B cell (primary cell): ENCODE results near the gene CCDC24. TPM values are rescaled to one million over a fixed set of nuclear protein-coding genes. Genes with fewer than 3 reads are reported as not detected.

ENCODE experiments used
- ATAC-seq: fragments of 200-7000 bp; cut with Tn5 transposase; one replicate; pipeline ENCODE4 v1.10.0; 2021; ENCODE audit warnings: low read depth, mild to moderate bottlenecking, moderate number of reproducible peaks, moderate library complexity
- CTCF ChIA-PET: fragments of 350-600 bp; sonication (Branson Sonifier 250); formaldehyde crosslinking; loops from one replicate; lab custom pipeline; 2021; ENCODE audit warnings: antibody characterized with exemption, inconsistent platforms; lab: Charles Lee
- POLR2A ChIA-PET: fragments of 350-600 bp; sonication (Branson Sonifier 250); formaldehyde crosslinking; loops from one replicate; lab custom pipeline; 2021; ENCODE audit warnings: antibody characterized with exemption; lab: Charles Lee
- DNase-seq: peaks from one replicate; pipeline ENCODE4 v3.0.0; 2013
- H2AFZ ChIP-seq: 2 replicates; pipeline ENCODE4 v1.6.1; 2012; ENCODE audit warnings: mild to moderate bottlenecking, low read depth, low read length; ENCODE audit not compliant: insufficient read depth, poor library complexity, severe bottlenecking
- H3K27ac ChIP-seq, 2 donors: 1 replicate in 1 of 2; 2 replicates in 1 of 2; pipeline ENCODE4 v1.5.1; 2012 to 2013; ENCODE audit warnings: low read length in 2 of 2, mild to moderate bottlenecking in 2 of 2, moderate library complexity in 1 of 2
- H3K27me3 ChIP-seq, 4 experiments: fragments of 200-600 bp in 1 of 4; sonication (generic) in 1 of 4; replicated peaks in 1 of 4; 1 replicate in 2 of 4; 2 replicates in 2 of 4; pipeline versions ENCODE4 v1.6.1 to v1.7.0; 2013 to 2016; ENCODE audit warnings: low read length in 3 of 4, mild to moderate bottlenecking in 2 of 4, mixed read lengths in 1 of 4, moderate library complexity in 1 of 4; ENCODE audit not compliant: insufficient read depth in 4 of 4, control insufficient read depth in 3 of 4; ENCODE audit errors: control extremely low read depth in 1 of 4
- H3K36me3 ChIP-seq, 2 experiments: replicated peaks in 1 of 2; 1 replicate in 1 of 2; 2 replicates in 1 of 2; pipeline versions ENCODE4 v1.6.1 to v1.7.1; 2013; ENCODE audit warnings: low read length in 1 of 2; ENCODE audit not compliant: insufficient read depth in 2 of 2, control insufficient read depth in 1 of 2; ENCODE audit errors: control extremely low read depth in 1 of 2, extremely low read depth in 1 of 2
- H3K4me1 ChIP-seq, 2 donors: fragments of 200-600 bp in 1 of 2; sonication (generic) in 1 of 2; 1 replicate in 1 of 2; 2 replicates in 1 of 2; pipeline versions ENCODE4 v1.5.1 to v1.6.1; 2013 to 2017; ENCODE audit warnings: low read length in 2 of 2; ENCODE audit not compliant: control insufficient read depth in 2 of 2, insufficient read depth in 2 of 2
- H3K4me2 ChIP-seq: replicated peaks from 2 replicates; pipeline ENCODE3; 2012; ENCODE audit warnings: mild to moderate bottlenecking, low read depth, low read length; ENCODE audit not compliant: poor library complexity, severe bottlenecking
- H3K4me3 ChIP-seq, 5 experiments: fragments of 200-600 bp in 1 of 5; sonication (generic) in 1 of 5; 1 replicate in 3 of 5; 2 replicates in 2 of 5; pipeline versions ENCODE4 v1.5.1 to v1.7.0; 2011 to 2016; ENCODE audit warnings: low read length in 4 of 5, mild to moderate bottlenecking in 4 of 5, low read depth in 2 of 5, control low read depth in 1 of 5, moderate library complexity in 1 of 5; ENCODE audit not compliant: insufficient read depth in 1 of 5; ENCODE audit errors: control extremely low read depth in 1 of 5, extremely low read depth in 1 of 5
- H3K79me2 ChIP-seq: fragments of 200-600 bp; sonication (generic); one replicate; pipeline ENCODE4 v1.6.0; 2016; ENCODE audit warnings: low read length; ENCODE audit not compliant: control insufficient read depth, insufficient read depth
- H3K9ac ChIP-seq: fragments of 200-600 bp; sonication (generic); 2 replicates; pipeline ENCODE4 v1.6.1; 2017; ENCODE audit warnings: mild to moderate bottlenecking, low read length, moderate library complexity
- H3K9me3 ChIP-seq, 3 donors: one replicate each; pipeline versions ENCODE4 v1.6.1 to v1.7.1; 2013; ENCODE audit warnings: low read length in 2 of 3; ENCODE audit not compliant: control insufficient read depth in 2 of 3, insufficient read depth in 1 of 3; ENCODE audit errors: control extremely low read depth in 1 of 3
- H4K20me1 ChIP-seq: 2 replicates; pipeline ENCODE4 v1.6.0; 2012; ENCODE audit warnings: mild to moderate bottlenecking, low read length; ENCODE audit not compliant: insufficient read depth, control insufficient read depth, poor library complexity, severe bottlenecking
- H3K27ac Mint-ChIP-seq: one replicate; pipeline ENCODE4 v1.8.0; 2021; ENCODE audit warnings: mixed read lengths
- H3K27me3 Mint-ChIP-seq: one replicate; pipeline ENCODE4 v1.8.0; 2021; ENCODE audit warnings: mixed read lengths
- H3K4me1 Mint-ChIP-seq: one replicate; pipeline ENCODE4 v1.8.0; 2021; ENCODE audit warnings: mixed read lengths
- H3K4me3 Mint-ChIP-seq: one replicate; pipeline ENCODE4 v1.8.0; 2021; ENCODE audit warnings: mixed read lengths
- H3K9me3 Mint-ChIP-seq: one replicate; pipeline ENCODE4 v1.8.0; 2022; ENCODE audit warnings: mixed read lengths; ENCODE audit not compliant: insufficient read depth
- EZH2 ChIP-seq: IDR thresholded peaks from 2 replicates; pipeline ENCODE4 v1.6.1; 2012; ENCODE audit warnings: borderline replicate concordance, low read depth, mild to moderate bottlenecking, moderate library complexity, low read length; ENCODE audit not compliant: insufficient read depth, poor library complexity, severe bottlenecking
- WGBS: methylation state at CpG from one replicate; pipeline ENCODE4 v1.1.5; 2013; ENCODE audit warnings: missing lambda C conversion rate; ENCODE audit not compliant: insufficient coverage; 5-methylcytosine and 5-hydroxymethylcytosine counted together
- intact Hi-C: fragments of 100-400 bp; cut with micrococcal nuclease; formaldehyde crosslinking; loops from one replicate; pipeline ENCODE4 v1.10.0; 2022
- polyA plus RNA-seq: library from polyadenylated mRNA; depleted of rRNA; stranded (reverse); fragments of >200 nt; gene quantifications from 2 replicates; pipeline ENCODE4 v1.2.3, GENCODE V29; 2012
- total RNA-seq, 2 donors: library from RNA; stranded (reverse); fragments of 120-200 nt in 1 of 2; gene quantifications; 1 replicate in 1 of 2; 2 replicates in 1 of 2; pipeline versions ENCODE4 v1.2.3 to v1.2.4, GENCODE V29; 2013 to 2022
- TF ChIP-seq, protein P1 (sequence below): fragments of 200-600 bp; IDR thresholded peaks from one replicate; pipeline ENCODE4 v1.8.0; 2022; ENCODE audit warnings: antibody characterized with exemption, mild to moderate bottlenecking

Gene CCDC24
- total and polyA plus RNA-seq, 2 donors (not counting 1 experiment from before 2014, with no cell fraction given), result 10.1 to 18.4 TPM

DNA sequence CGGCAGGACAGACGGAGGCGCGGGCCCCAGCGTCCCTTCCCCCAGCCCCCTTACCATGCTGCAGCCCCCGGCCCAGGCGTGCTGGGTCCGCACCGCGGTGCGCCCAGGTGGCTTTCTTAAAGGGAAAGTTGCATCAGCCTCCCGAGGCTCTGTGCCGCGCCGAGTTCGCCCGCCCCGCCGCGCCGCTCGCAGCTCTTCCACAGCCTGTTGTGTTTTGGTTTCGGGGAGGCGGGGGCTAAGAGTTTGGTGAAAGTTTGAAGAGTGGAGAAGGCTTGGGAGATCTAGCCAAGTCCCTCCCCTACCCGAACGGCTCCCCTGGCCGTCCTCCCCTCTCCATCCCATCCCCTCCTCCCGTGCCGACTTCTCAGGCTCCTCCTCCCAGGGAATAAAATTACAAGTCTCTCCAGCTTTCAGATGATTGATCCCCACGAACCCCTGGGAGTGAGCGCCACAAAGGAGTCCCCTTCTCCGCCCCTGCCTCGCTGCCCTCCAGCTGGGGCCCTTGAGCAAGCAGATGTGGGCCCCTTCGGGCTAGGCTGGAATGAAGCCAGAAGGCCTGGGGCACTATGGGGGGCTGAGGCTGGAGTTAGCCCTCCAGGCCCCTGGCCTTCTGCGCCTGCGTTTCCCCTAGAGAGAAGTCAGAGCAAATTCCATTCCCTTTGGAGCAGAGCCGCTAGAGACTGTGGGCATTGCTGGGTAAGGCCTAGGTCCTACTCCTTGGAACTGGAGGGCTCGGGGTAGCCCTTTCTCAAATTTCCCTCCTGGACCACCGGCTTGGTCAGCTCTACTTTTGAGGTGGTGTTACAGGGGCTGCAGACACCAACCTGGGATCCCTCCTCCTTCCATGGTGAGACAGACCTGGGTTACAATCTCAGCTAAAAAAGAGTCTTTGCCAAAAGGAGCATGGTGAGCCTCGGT lies 40.1 kb downstream of the CCDC24 start, which contains the start of gene SLC6A9:
Gene SLC6A9 (minus strand): TSS at position 211 of the 918 bp plus-strand sequence. CDS start 7,185 bp downstream, outside the sequence.
- H3K27ac Mint-ChIP-seq, result peak within 1 kb of the TSS; percentile 79
- DNase-seq, result peak; percentile 67
- POLR2A ChIA-PET, result interaction anchor here (0.6 to 0.7 kb wide), 4 partner anchors 26 to 324 kb away, joined by 3 to 5 read pairs (median 3); partner anchors contain the start of gene ERI3
- CTCF ChIA-PET, result interaction anchor here (0.6 to 17.1 kb wide), 7 partner anchors 11 to 267 kb away, joined by 3 to 227 read pairs (median 4); no protein-coding TSS in a partner anchor
- Histone ChIP-seq H3K4me1 (peaks cover 6 to 18% of the 10 kb centered on the region in 2 donors), H3K27me3 (peaks cover 0 to 4% (median 0%) of the 10 kb centered on the region in 4 experiments), H3K36me3 (no peaks in the 10 kb centered on the region), H3K79me2 (no peaks in the 10 kb centered on the region), H4K20me1 (no peaks in the 10 kb centered on the region), H2AFZ (peak within 1 kb of the TSS; percentile 100), H3K27ac (no peak within 1 kb of the TSS), H3K9ac (peak within 1 kb of the TSS; percentile 87), H3K9me3 (no peaks in the 10 kb centered on the region), H3K4me3 (peak within 1 kb of the TSS; percentile 19 to 87 (median 81)), H3K4me2 (peak within 1 kb of the TSS; percentile 100)
- intact Hi-C loops, result loop anchor here (5.0 kb wide), 2 partner anchors 664 to 1264 kb away; partner anchors contain the start of genes C1orf50, ELOVL1 and P3H1
- no peak for TF ChIP-seq EZH2
- TF ChIP-seq, protein P1, sequence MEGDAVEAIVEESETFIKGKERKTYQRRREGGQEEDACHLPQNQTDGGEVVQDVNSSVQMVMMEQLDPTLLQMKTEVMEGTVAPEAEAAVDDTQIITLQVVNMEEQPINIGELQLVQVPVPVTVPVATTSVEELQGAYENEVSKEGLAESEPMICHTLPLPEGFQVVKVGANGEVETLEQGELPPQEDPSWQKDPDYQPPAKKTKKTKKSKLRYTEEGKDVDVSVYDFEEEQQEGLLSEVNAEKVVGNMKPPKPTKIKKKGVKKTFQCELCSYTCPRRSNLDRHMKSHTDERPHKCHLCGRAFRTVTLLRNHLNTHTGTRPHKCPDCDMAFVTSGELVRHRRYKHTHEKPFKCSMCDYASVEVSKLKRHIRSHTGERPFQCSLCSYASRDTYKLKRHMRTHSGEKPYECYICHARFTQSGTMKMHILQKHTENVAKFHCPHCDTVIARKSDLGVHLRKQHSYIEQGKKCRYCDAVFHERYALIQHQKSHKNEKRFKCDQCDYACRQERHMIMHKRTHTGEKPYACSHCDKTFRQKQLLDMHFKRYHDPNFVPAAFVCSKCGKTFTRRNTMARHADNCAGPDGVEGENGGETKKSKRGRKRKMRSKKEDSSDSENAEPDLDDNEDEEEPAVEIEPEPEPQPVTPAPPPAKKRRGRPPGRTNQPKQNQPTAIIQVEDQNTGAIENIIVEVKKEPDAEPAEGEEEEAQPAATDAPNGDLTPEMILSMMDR, result no peak
- peaks cover 29% of the 10 kb centered on the region for H3K4me1 Mint-ChIP-seq
- ATAC-seq, result no peak
- 24% methylated on average over 31 of the region's 40 CpGs for WGBS
- H3K27me3 Mint-ChIP-seq, result no peaks in the 10 kb centered on the region
- no peaks in the 10 kb centered on the region for H3K9me3 Mint-ChIP-seq
- peak within 1 kb of the TSS; percentile 89 for H3K4me3 Mint-ChIP-seq
